Measurements from ENCODE around the gene EYS.
"Not testable (repeated sequence)": the region's sequence is repeated elsewhere in the genome, so short reads cannot be mapped to it uniquely, and the experiment has no call there.

The EYS gene

GRCh38 chr6:63744810-63745209 lies 1962.2 kb downstream of the EYS start:
- DNase-seq: no peak

GRCh38 chr6:63743691-63744090 lies 1963.3 kb downstream of the EYS start:
- no peak for DNase-seq

- DNase-seq: no peak
Measured at GRCh38 chr6:63742060-63742459, 1965.0 kb downstream of the EYS start.

- DNase-seq: no peak
Measured at GRCh38 chr6:63740709-63741108, 1966.3 kb downstream of the EYS start.

GRCh38 chr6:63739094-63739687 lies 1967.8 kb downstream of the EYS start:
- DNase-seq: no peak

- not testable (repeated sequence) for DNase-seq
Measured at GRCh38 chr6:63738190-63738589, 1968.8 kb downstream of the EYS start.

- no peak for DNase-seq
Measured at GRCh38 chr6:63734923-63735322, 1972.1 kb downstream of the EYS start.

GRCh38 chr6:63732336-63732735 lies 1974.7 kb downstream of the EYS start:
- no peak for DNase-seq

GRCh38 chr6:63731930-63732329 lies 1975.1 kb downstream of the EYS start:
- no peak for DNase-seq

- DNase-seq: no peak
Measured at GRCh38 chr6:63730311-63730710, 1976.7 kb downstream of the EYS start.

- no peak for DNase-seq
Measured at GRCh38 chr6:63724721-63725120, 1982.3 kb downstream of the EYS start.

GRCh38 chr6:63721181-63721580 lies 1985.8 kb downstream of the EYS start:
- no peak for DNase-seq

GRCh38 chr6:63716169-63716568 lies 1990.9 kb downstream of the EYS start:
- DNase-seq: no peak

- no peak for DNase-seq
Measured at GRCh38 chr6:63714091-63714490, 1992.9 kb downstream of the EYS start.

GRCh38 chr6:63713332-63713731 lies 1993.7 kb downstream of the EYS start:
- DNase-seq: no peak

GRCh38 chr6:63709148-63709547 lies 1997.9 kb downstream of the EYS start:
- DNase-seq: no peak

- no peak for DNase-seq
Measured at GRCh38 chr6:63708631-63709030, 1998.4 kb downstream of the EYS start.

- no peak for DNase-seq
Measured at GRCh38 chr6:63706630-63707029, 2000.4 kb downstream of the EYS start.

GRCh38 chr6:63705707-63706106 lies 2001.3 kb downstream of the EYS start:
- no peak for DNase-seq

- no peak for DNase-seq
Measured at GRCh38 chr6:63690221-63690620, 2016.8 kb downstream of the EYS start.

GRCh38 chr6:63689421-63689820 lies 2017.6 kb downstream of the EYS start:
- DNase-seq: no peak

- no peak for DNase-seq
Measured at GRCh38 chr6:63685446-63686379, 2021.3 kb downstream of the EYS start.

- no peak for DNase-seq
Measured at GRCh38 chr6:63683071-63683603, 2023.9 kb downstream of the EYS start.

GRCh38 chr6:63677282-63677681 lies 2029.7 kb downstream of the EYS start:
- no peak for DNase-seq

All from activated CD4-positive, alpha-beta T cell treated with anti-CD3 and anti-CD28 coated beads for 1 hour (primary cell).